ENCODE data around the gene GGACT.
"Not testable (repeated sequence)": the region's sequence is repeated elsewhere in the genome, so short reads cannot be mapped to it uniquely, and the experiment has no call there.

GGACT gene

GRCh38 chr13:100588331-100589177 lies at the start of gene GGACT:
Gene GGACT (minus strand): TSS chr13:100588789. CDS start chr13:100532591, 56,198 bp downstream.
- DNase-seq (ENCODE audit: low read depth in 3 of 3, low spot score in 1 of 3), result peak; percentile 57 to 87 (median 74)

- no peak for DNase-seq (ENCODE audit: low read depth in 3 of 3, low spot score in 1 of 3)
Observed at GRCh38 chr13:100637796-100638195, 49.2 kb upstream of the GGACT start.

- DNase-seq (ENCODE audit: low read depth in 3 of 3, low spot score in 1 of 3), result no peak
Observed at GRCh38 chr13:100637380-100637779, 48.8 kb upstream of the GGACT start.

- no peak for DNase-seq (ENCODE audit: low read depth in 3 of 3, low spot score in 1 of 3)
Observed at GRCh38 chr13:100636441-100636840, 47.9 kb upstream of the GGACT start.

- DNase-seq (ENCODE audit: low read depth in 3 of 3, low spot score in 1 of 3), result no peak
Observed at GRCh38 chr13:100636004-100636403, 47.4 kb upstream of the GGACT start.

GRCh38 chr13:100634696-100635095 lies 46.1 kb upstream of the GGACT start:
- no peak for DNase-seq (ENCODE audit: low read depth in 3 of 3, low spot score in 1 of 3)

GRCh38 chr13:100633461-100633860 lies 44.9 kb upstream of the GGACT start:
- no peak for DNase-seq (ENCODE audit: low read depth in 3 of 3, low spot score in 1 of 3)

- no peak for DNase-seq (ENCODE audit: low read depth in 3 of 3, low spot score in 1 of 3)
Observed at GRCh38 chr13:100630555-100630954, 42.0 kb upstream of the GGACT start.

- no peak for DNase-seq (ENCODE audit: low read depth in 3 of 3, low spot score in 1 of 3)
Observed at GRCh38 chr13:100627120-100627519, 38.5 kb upstream of the GGACT start.

GRCh38 chr13:100625447-100625846 lies 36.9 kb upstream of the GGACT start:
- DNase-seq (ENCODE audit: low read depth in 3 of 3, low spot score in 1 of 3), result no peak

- DNase-seq (ENCODE audit: low read depth in 3 of 3, low spot score in 1 of 3), result no peak
Observed at GRCh38 chr13:100620792-100621191, 32.2 kb upstream of the GGACT start.

- DNase-seq (ENCODE audit: low read depth in 3 of 3, low spot score in 1 of 3), result no peak
Observed at GRCh38 chr13:100619940-100620339, 31.4 kb upstream of the GGACT start.

- DNase-seq (ENCODE audit: low read depth in 3 of 3, low spot score in 1 of 3), result not testable (repeated sequence)
Observed at GRCh38 chr13:100618897-100619296, 30.3 kb upstream of the GGACT start.

- DNase-seq (ENCODE audit: low read depth in 3 of 3, low spot score in 1 of 3), result no peak
Observed at GRCh38 chr13:100613031-100613430, 24.4 kb upstream of the GGACT start.

GRCh38 chr13:100611678-100612492 lies 23.3 kb upstream of the GGACT start:
- DNase-seq (ENCODE audit: low read depth in 3 of 3, low spot score in 1 of 3), result no peak

- no peak for DNase-seq (ENCODE audit: low read depth in 3 of 3, low spot score in 1 of 3)
Observed at GRCh38 chr13:100610391-100611347, 22.1 kb upstream of the GGACT start.

- DNase-seq (ENCODE audit: low read depth in 3 of 3, low spot score in 1 of 3), result no peak
Observed at GRCh38 chr13:100608906-100609305, 20.3 kb upstream of the GGACT start.

GRCh38 chr13:100608489-100608888 lies 19.9 kb upstream of the GGACT start:
- DNase-seq (ENCODE audit: low read depth in 3 of 3, low spot score in 1 of 3), result no peak

GRCh38 chr13:100604918-100605710 lies 16.5 kb upstream of the GGACT start:
- DNase-seq (ENCODE audit: low read depth in 3 of 3, low spot score in 1 of 3), result no peak

GRCh38 chr13:100602493-100603111 lies 14.0 kb upstream of the GGACT start:
- DNase-seq (ENCODE audit: low read depth in 3 of 3, low spot score in 1 of 3), result no peak

Data from stimulated activated CD4-positive, alpha-beta T cell treated with anti-CD3 and anti-CD28 coated beads, TNF-alpha, amount 100 ng/mL, for 1 hour (primary cell).